Vagina (tissue), 2 donors: Measurements from ENCODE around the gene PA2G4. TPM values are rescaled to one million over a fixed set of nuclear protein-coding genes. Genes with fewer than 3 reads are reported as not detected.

ENCODE experiments used
- DNase-seq, 2 donors: peaks; one replicate each; pipeline ENCODE4 v3.0.0-alpha.2; 2017; ENCODE audit errors: extremely low spot score in 2 of 2
- H3K27ac ChIP-seq: fragments of 200-600 bp; sonication (generic); one replicate; pipeline ENCODE4 v1.5.1; 2019
- H3K27me3 ChIP-seq: fragments of 200-600 bp; sonication (generic); one replicate; pipeline ENCODE4 v1.5.1; 2019
- H3K36me3 ChIP-seq, 2 donors: fragments of 200-600 bp; sonication (generic); one replicate each; pipeline ENCODE4 v1.5.1; 2017 to 2019
- H3K4me1 ChIP-seq: fragments of 200-600 bp; sonication (generic); one replicate; pipeline ENCODE4 v1.5.1; 2019
- H3K4me3 ChIP-seq, 2 donors: fragments of 200-600 bp; sonication (generic); 1 replicate in 1 of 2; 2 replicates in 1 of 2; pipeline ENCODE4 v1.5.1; 2016 to 2019
- H3K9me3 ChIP-seq: fragments of 200-600 bp; sonication (generic); one replicate; pipeline ENCODE4 v1.5.1; 2019
- CTCF ChIP-seq, 3 experiments: fragments of 450-650 bp in 2 of 3; fragments of 200-600 bp in 1 of 3; sonication (generic) in 1 of 3; IDR thresholded peaks; one replicate each; pipeline ENCODE4 v1.5.1; 2017 to 2019; ENCODE audit warnings: antibody characterized with exemption in 3 of 3, mild to moderate bottlenecking in 2 of 3, moderate library complexity in 2 of 3
- POLR2A ChIP-seq, 2 donors: fragments of 450-650 bp; IDR thresholded peaks; one replicate each; pipeline ENCODE4 v1.6.1; 2017; ENCODE audit warnings: antibody characterized with exemption in 2 of 2, mild to moderate bottlenecking in 2 of 2, moderate library complexity in 2 of 2
- POLR2AphosphoS5 ChIP-seq, 2 donors: sonication (generic); formaldehyde crosslinking; IDR thresholded peaks; one replicate each; pipeline ENCODE4 v1.9.0; 2017; ENCODE audit warnings: antibody characterized with exemption in 2 of 2, mild to moderate bottlenecking in 2 of 2, low read depth in 1 of 2; ENCODE audit not compliant: insufficient read depth in 1 of 2
- intact Hi-C: fragments of 100-400 bp; cut with DNase I; formaldehyde crosslinking; loops from one replicate; pipeline ENCODE4 v1.15.1; 2023
- total RNA-seq: library from RNA; depleted of rRNA; stranded (reverse); fragments of >200 nt; gene quantifications from one replicate; pipeline ENCODE4 v1.2.3, GENCODE V29; 2016

PA2G4 gene
- total RNA-seq, 1 donor from 2014 or later = 116 TPM

- no peaks in the 10 kb centered on the region for H3K9me3 ChIP-seq
- intact Hi-C loops = no loop called here
- H3K4me1 ChIP-seq = peaks cover 33% of the 10 kb centered on the region
- TF ChIP-seq POLR2A (IDR thresholded peaks at IDR 0.05) = peak in 1 of 2 donors; percentile 28
- TF ChIP-seq CTCF (IDR thresholded peaks at IDR 0.05) = no peak
- peak; percentile 89 to 99 for TF ChIP-seq POLR2AphosphoS5 (IDR thresholded peaks at IDR 0.05; ENCODE audit: insufficient read depth in 1 of 2, low read depth in 1 of 2)
- H3K4me3 ChIP-seq = peak within 1 kb of the TSS; percentile 42 to 57
- H3K36me3 ChIP-seq = no peaks in the 10 kb centered on the region
- peak within 1 kb of the TSS; percentile 89 for H3K27ac ChIP-seq
- no peak for DNase-seq
- H3K27me3 ChIP-seq = no peaks in the 10 kb centered on the region
These were observed 47.9 kb downstream of the PA2G4 start, which contains the start of gene MYL6B for GRCh38 chr12:56152132-56152755. Gene MYL6B (plus strand): TSS chr12:56152587. CDS start chr12:56153919, 1,332 bp downstream.

- peak overlapping the region; percentile 42 to 57 for H3K4me3 ChIP-seq
- no peak for DNase-seq
- no peaks in the 10 kb centered on the region for H3K36me3 ChIP-seq
These were observed 48.7 kb downstream of the PA2G4 start for GRCh38 chr12:56152756-56153677.

GRCh38 chr12:56153678-56154065 lies 49.3 kb downstream of the PA2G4 start:
- Histone ChIP-seq H3K36me3 (no peaks in the 10 kb centered on the region), H3K27me3 (no peaks in the 10 kb centered on the region), H3K9me3 (no peaks in the 10 kb centered on the region), H3K27ac (peak overlapping the region; percentile 89), H3K4me3 (no peak overlapping the region), H3K4me1 (peaks cover 33% of the 10 kb centered on the region)
- TF ChIP-seq POLR2A (IDR thresholded peaks at IDR 0.05) (no peak), CTCF (IDR thresholded peaks at IDR 0.05) (no peak), POLR2AphosphoS5 (IDR thresholded peaks at IDR 0.05; ENCODE audit: insufficient read depth in 1 of 2, low read depth in 1 of 2) (no peak)
- intact Hi-C loops = no loop called here
- no peak for DNase-seq

More at GRCh38 chr12:56152756-56153677, 48.7 kb downstream of the PA2G4 start:
- Histone ChIP-seq H3K4me1 (peaks cover 33% of the 10 kb centered on the region), H3K27me3 (no peaks in the 10 kb centered on the region), H3K27ac (peak overlapping the region; percentile 89), H3K9me3 (no peaks in the 10 kb centered on the region)
- TF ChIP-seq POLR2A (IDR thresholded peaks at IDR 0.05) (no peak), CTCF (IDR thresholded peaks at IDR 0.05) (no peak), POLR2AphosphoS5 (IDR thresholded peaks at IDR 0.05; ENCODE audit: insufficient read depth in 1 of 2, low read depth in 1 of 2) (no peak)
- intact Hi-C loops = no loop called here

- TF ChIP-seq CTCF (IDR thresholded peaks at IDR 0.05) (no peak), POLR2A (IDR thresholded peaks at IDR 0.05) (no peak), POLR2AphosphoS5 (IDR thresholded peaks at IDR 0.05; ENCODE audit: insufficient read depth in 1 of 2, low read depth in 1 of 2) (no peak)
These were observed 50.0 kb downstream of the PA2G4 start for GRCh38 chr12:56154246-56154771.

More at GRCh38 chr12:56154246-56154771, 50.0 kb downstream of the PA2G4 start:
- H3K36me3 ChIP-seq = no peaks in the 10 kb centered on the region
- H3K27ac ChIP-seq = no peak overlapping the region
- peaks cover 35% of the 10 kb centered on the region for H3K4me1 ChIP-seq
- no peak for DNase-seq
- H3K4me3 ChIP-seq = no peak overlapping the region
- intact Hi-C loops = no loop called here
- H3K27me3 ChIP-seq = no peaks in the 10 kb centered on the region
- H3K9me3 ChIP-seq = no peaks in the 10 kb centered on the region
